GM04503 (cell line): ENCODE data around the gene EVC2.

ENCODE experiments used
- DNase-seq: peaks from one replicate; pipeline ENCODE4 v3.0.0-alpha.2; 2012; ENCODE audit warnings: low read depth

The EVC2 gene

GRCh38 chr4:5666741-5667140 lies 41.6 kb downstream of the EVC2 start:
- no peak for DNase-seq

GRCh38 chr4:5664778-5665177 lies 43.6 kb downstream of the EVC2 start:
- no peak for DNase-seq

- DNase-seq = no peak
Observed at GRCh38 chr4:5662555-5662954, 45.8 kb downstream of the EVC2 start.

- DNase-seq = no peak
Observed at GRCh38 chr4:5661237-5661636, 47.1 kb downstream of the EVC2 start.

GRCh38 chr4:5660185-5660584 lies 48.2 kb downstream of the EVC2 start:
- no peak for DNase-seq

- no peak for DNase-seq
Observed at GRCh38 chr4:5658974-5659373, 49.4 kb downstream of the EVC2 start.

GRCh38 chr4:5656415-5656814 lies 51.9 kb downstream of the EVC2 start:
- DNase-seq = no peak

GRCh38 chr4:5654791-5655190 lies 53.6 kb downstream of the EVC2 start:
- DNase-seq = no peak

- no peak for DNase-seq
Observed at GRCh38 chr4:5651089-5651488, 57.3 kb downstream of the EVC2 start.

- DNase-seq = no peak
Observed at GRCh38 chr4:5650040-5650439, 58.3 kb downstream of the EVC2 start.

- no peak for DNase-seq
Observed at GRCh38 chr4:5647351-5647750, 61.0 kb downstream of the EVC2 start.

- DNase-seq = no peak
Observed at GRCh38 chr4:5640096-5640495, 68.3 kb downstream of the EVC2 start.

GRCh38 chr4:5639556-5639955 lies 68.8 kb downstream of the EVC2 start:
- DNase-seq = no peak

- peak; percentile 34 for DNase-seq
Observed at GRCh38 chr4:5638976-5639375, 69.4 kb downstream of the EVC2 start.

- DNase-seq = peak; percentile 64
Observed at GRCh38 chr4:5638316-5638715, 70.0 kb downstream of the EVC2 start.

GRCh38 chr4:5636766-5637670 lies 71.3 kb downstream of the EVC2 start:
- DNase-seq = no peak

GRCh38 chr4:5635826-5636195 lies 72.5 kb downstream of the EVC2 start:
- DNase-seq = no peak

- DNase-seq = no peak
Observed at GRCh38 chr4:5632571-5632970, 75.8 kb downstream of the EVC2 start.

- no peak for DNase-seq
Observed at GRCh38 chr4:5632066-5632440, 76.3 kb downstream of the EVC2 start.

- DNase-seq = no peak
Observed at GRCh38 chr4:5631352-5632065, 76.8 kb downstream of the EVC2 start.

- no peak for DNase-seq
Observed at GRCh38 chr4:5630762-5631161, 77.6 kb downstream of the EVC2 start.

GRCh38 chr4:5629542-5629941 lies 78.8 kb downstream of the EVC2 start:
- no peak for DNase-seq

- no peak for DNase-seq
Observed at GRCh38 chr4:5626913-5627312, 81.4 kb downstream of the EVC2 start.

GRCh38 chr4:5622596-5622995 lies 85.8 kb downstream of the EVC2 start:
- DNase-seq = no peak
